OCI-LY1 (cell line): ENCODE results near the gene DIO2.

ENCODE experiments used
- H2AFZ ChIP-seq: fragments of 200-600 bp; sonication (generic), shearing (Covaris generic); 2 replicates; pipeline ENCODE4 v1.6.0; 2014; ENCODE audit warnings: antibody characterized with exemption, mild to moderate bottlenecking, low read length
- H3F3A ChIP-seq: fragments of 200-600 bp; sonication (generic), shearing (Covaris generic); 2 replicates; pipeline ENCODE4 v1.6.0; 2014; ENCODE audit warnings: mild to moderate bottlenecking, antibody characterized with exemption, low read length, moderate library complexity; ENCODE audit not compliant: insufficient read depth
- H3K27ac ChIP-seq: fragments of 200-600 bp; sonication (generic); 2 replicates; pipeline ENCODE4 v1.5.1; 2014; ENCODE audit warnings: low read length, mixed run types, mild to moderate bottlenecking, low read depth; ENCODE audit not compliant: poor library complexity, severe bottlenecking
- H3K27me3 ChIP-seq: fragments of 200-600 bp; sonication (generic); 2 replicates; pipeline ENCODE4 v1.6.0; 2014; ENCODE audit warnings: antibody characterized with exemption, mild to moderate bottlenecking, low read length, moderate library complexity; ENCODE audit not compliant: insufficient read depth
- H3K36me3 ChIP-seq: fragments of 200-600 bp; sonication (generic); 2 replicates; pipeline ENCODE4 v1.6.1; 2014; ENCODE audit warnings: mild to moderate bottlenecking, antibody characterized with exemption, low read length, moderate library complexity, mixed read lengths; ENCODE audit not compliant: insufficient read depth
- H3K4me1 ChIP-seq: fragments of 200-600 bp; sonication (generic); 2 replicates; pipeline ENCODE4 v1.5.1; 2014; ENCODE audit warnings: mild to moderate bottlenecking, low read length, moderate library complexity; ENCODE audit not compliant: insufficient read depth, severe bottlenecking
- H3K4me2 ChIP-seq: fragments of 200-600 bp; sonication (generic), shearing (Covaris generic); 2 replicates; pipeline ENCODE4 v1.6.1; 2014; ENCODE audit warnings: low read length
- H3K4me3 ChIP-seq: fragments of 200-600 bp; sonication (generic); 2 replicates; pipeline ENCODE4 v1.5.1; 2014; ENCODE audit warnings: low read length, low read depth, mild to moderate bottlenecking, mixed read lengths; ENCODE audit not compliant: poor library complexity, severe bottlenecking
- H3K79me2 ChIP-seq: fragments of 200-600 bp; shearing (Covaris generic); 2 replicates; pipeline ENCODE4 v1.6.1; 2016; ENCODE audit warnings: mixed run types, low read length, mixed read lengths; ENCODE audit not compliant: insufficient read depth
- H3K9ac ChIP-seq: fragments of 200-600 bp; sonication (generic), shearing (Covaris generic); 2 replicates; pipeline ENCODE4 v1.6.1; 2014; ENCODE audit warnings: mild to moderate bottlenecking, low read length, mixed read lengths
- H3K9me2 ChIP-seq: fragments of 200-600 bp; sonication (generic), shearing (Covaris generic); 2 replicates; pipeline ENCODE4 v1.6.1; 2014; ENCODE audit warnings: low read depth, mild to moderate bottlenecking, low read length, mixed read lengths
- H3K9me3 ChIP-seq: fragments of 200-600 bp; shearing (Covaris generic); 2 replicates; pipeline ENCODE4 v1.6.1; 2014; ENCODE audit warnings: low read length, mixed read lengths
- H4K20me1 ChIP-seq: fragments of 200-600 bp; sonication (generic), shearing (Covaris generic); 2 replicates; pipeline ENCODE4 v1.6.0; 2016; ENCODE audit warnings: mild to moderate bottlenecking, low read length; ENCODE audit not compliant: insufficient read depth
- CTCF ChIP-seq: fragments of 200-600 bp; sonication (generic), shearing (Covaris generic); IDR thresholded peaks from 2 replicates; pipeline ENCODE4 v1.5.1; 2017; ENCODE audit warnings: mild to moderate bottlenecking, antibody characterized with exemption, low read length, moderate library complexity, mixed read lengths
- EZH2 ChIP-seq: fragments of 200-600 bp; sonication (generic), shearing (Covaris generic); IDR thresholded peaks from 2 replicates; pipeline ENCODE4 v1.8.0; 2017; ENCODE audit warnings: borderline replicate concordance, mixed run types, mild to moderate bottlenecking, antibody characterized with exemption, low read length, moderate library complexity, mixed read lengths

The DIO2 gene

GRCh38 chr14:80211153-80212022 lies at the start of gene DIO2:
Gene DIO2, minus strand, starts transcription at chr14:80211504. Its CDS starts 32 bp downstream, at chr14:80211472.
- Histone ChIP-seq H3F3A (no peaks in the 10 kb centered on the region), H3K27ac (no peak within 1 kb of the TSS), H2AFZ (no peak within 1 kb of the TSS), H3K4me2 (no peak within 1 kb of the TSS), H3K9me3 (no peaks in the 10 kb centered on the region), H3K79me2 (no peaks in the 10 kb centered on the region), H3K9me2 (no peaks in the 10 kb centered on the region), H3K27me3 (no peaks in the 10 kb centered on the region), H3K4me1 (no peaks in the 10 kb centered on the region), H3K9ac (no peak within 1 kb of the TSS), H3K36me3 (no peaks in the 10 kb centered on the region), H3K4me3 (no peak within 1 kb of the TSS), H4K20me1 (no peaks in the 10 kb centered on the region)
- no peak for TF ChIP-seq CTCF
- no peak for TF ChIP-seq EZH2

GRCh38 chr14:80260645-80261044 lies 49.3 kb upstream of the DIO2 start:
- no peaks in the 10 kb centered on the region for H4K20me1 ChIP-seq
- H3F3A ChIP-seq = no peaks in the 10 kb centered on the region
- H3K4me2 ChIP-seq = no peak overlapping the region

GRCh38 chr14:80239631-80240030 lies 28.3 kb upstream of the DIO2 start:
- Histone ChIP-seq H3K9ac (no peak overlapping the region), H4K20me1 (no peaks in the 10 kb centered on the region), H3K79me2 (no peaks in the 10 kb centered on the region), H3F3A (no peaks in the 10 kb centered on the region), H3K9me2 (no peaks in the 10 kb centered on the region), H3K4me1 (no peaks in the 10 kb centered on the region), H3K36me3 (no peaks in the 10 kb centered on the region), H3K4me3 (no peak overlapping the region), H3K9me3 (no peaks in the 10 kb centered on the region), H3K27ac (no peak overlapping the region), H3K27me3 (no peaks in the 10 kb centered on the region), H3K4me2 (no peak overlapping the region), H2AFZ (no peak overlapping the region)
- TF ChIP-seq EZH2 (no peak), CTCF (no peak)

More at GRCh38 chr14:80260645-80261044, 49.3 kb upstream of the DIO2 start:
- H3K9ac ChIP-seq = no peak overlapping the region
- no peaks in the 10 kb centered on the region for H3K36me3 ChIP-seq
- no peak overlapping the region for H2AFZ ChIP-seq
- no peaks in the 10 kb centered on the region for H3K9me3 ChIP-seq
- H3K27me3 ChIP-seq = no peaks in the 10 kb centered on the region
- H3K79me2 ChIP-seq = no peaks in the 10 kb centered on the region
- no peaks in the 10 kb centered on the region for H3K9me2 ChIP-seq
- H3K27ac ChIP-seq = no peak overlapping the region
- no peak for TF ChIP-seq EZH2
- TF ChIP-seq CTCF = no peak
- no peak overlapping the region for H3K4me3 ChIP-seq
- H3K4me1 ChIP-seq = no peaks in the 10 kb centered on the region
